ENCODE data around the gene PDPR.
"Not testable (repeated sequence)": the region's sequence is repeated elsewhere in the genome, so short reads cannot be mapped to it uniquely, and the experiment has no call there.

DNA sequence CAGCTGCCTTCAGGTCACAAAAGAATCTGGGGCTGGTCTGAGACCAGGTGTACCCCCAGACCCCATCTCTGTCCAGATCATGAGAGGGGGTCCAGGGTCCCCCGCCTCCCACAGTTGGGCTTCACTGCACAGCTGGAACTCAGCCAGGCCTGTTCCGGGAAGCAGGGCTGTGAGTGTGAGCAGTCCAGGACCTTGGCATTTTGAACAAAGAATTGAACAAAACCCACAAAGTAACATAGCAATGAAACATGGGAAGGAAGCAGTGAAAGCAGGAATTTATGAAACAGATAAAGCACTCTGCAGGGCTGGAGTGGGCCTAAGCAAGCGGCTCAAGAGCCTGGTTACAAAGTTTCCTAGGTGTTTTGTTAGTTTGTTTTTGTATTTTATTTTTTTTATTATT, 84.5 kb downstream of the PDPR start:
- TF ChIP-seq, protein P1, sequence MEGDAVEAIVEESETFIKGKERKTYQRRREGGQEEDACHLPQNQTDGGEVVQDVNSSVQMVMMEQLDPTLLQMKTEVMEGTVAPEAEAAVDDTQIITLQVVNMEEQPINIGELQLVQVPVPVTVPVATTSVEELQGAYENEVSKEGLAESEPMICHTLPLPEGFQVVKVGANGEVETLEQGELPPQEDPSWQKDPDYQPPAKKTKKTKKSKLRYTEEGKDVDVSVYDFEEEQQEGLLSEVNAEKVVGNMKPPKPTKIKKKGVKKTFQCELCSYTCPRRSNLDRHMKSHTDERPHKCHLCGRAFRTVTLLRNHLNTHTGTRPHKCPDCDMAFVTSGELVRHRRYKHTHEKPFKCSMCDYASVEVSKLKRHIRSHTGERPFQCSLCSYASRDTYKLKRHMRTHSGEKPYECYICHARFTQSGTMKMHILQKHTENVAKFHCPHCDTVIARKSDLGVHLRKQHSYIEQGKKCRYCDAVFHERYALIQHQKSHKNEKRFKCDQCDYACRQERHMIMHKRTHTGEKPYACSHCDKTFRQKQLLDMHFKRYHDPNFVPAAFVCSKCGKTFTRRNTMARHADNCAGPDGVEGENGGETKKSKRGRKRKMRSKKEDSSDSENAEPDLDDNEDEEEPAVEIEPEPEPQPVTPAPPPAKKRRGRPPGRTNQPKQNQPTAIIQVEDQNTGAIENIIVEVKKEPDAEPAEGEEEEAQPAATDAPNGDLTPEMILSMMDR (IDR thresholded peaks at IDR 0.05): not testable (repeated sequence)
- not testable (repeated sequence) for TF ChIP-seq POLR2AphosphoS5, POLR2A (IDR thresholded peaks at IDR 0.05)

All from breast epithelium (tissue), 3 donors.